HepG2 (cell line): ENCODE measurements around the gene INF2. TPM values are rescaled to one million over a fixed set of nuclear protein-coding genes. Genes with fewer than 3 reads are reported as not detected.
A peak's percentile ranks its signal among the peaks of the same experiment; 100 is the strongest.

Experiments used
- CTCF ChIP-seq: sonication (generic); formaldehyde crosslinking; IDR thresholded peaks from 2 replicates; pipeline ENCODE4 v1.5.0; 2020; ENCODE audit warnings: mild to moderate bottlenecking, missing genetic modification reagents, moderate library complexity
- FUBP1 ChIP-seq: sonication (generic); formaldehyde crosslinking; IDR thresholded peaks from 2 replicates; pipeline ENCODE4 v1.5.1; 2020; ENCODE audit warnings: missing genetic modification reagents, mild to moderate bottlenecking, borderline replicate concordance
- GABPB1 ChIP-seq: IDR thresholded peaks from 2 replicates; pipeline ENCODE4 v1.6.1; 2016; ENCODE audit warnings: mild to moderate bottlenecking, missing genetic modification reagents, moderate library complexity, missing compliant biosample characterization
- HIC2 ChIP-seq: sonication (generic); formaldehyde crosslinking; IDR thresholded peaks from 2 replicates; pipeline ENCODE4 v1.9.0; 2022; ENCODE audit warnings: low read depth, missing genetic modification reagents
- NR2F1 ChIP-seq, 2 experiments: fragments of 450-650 bp in 1 of 2; formaldehyde crosslinking in 1 of 2; IDR thresholded peaks; 2 replicates each; pipeline versions ENCODE4 v1.5.0 to v1.6.1; 2016 to 2020; ENCODE audit warnings: mild to moderate bottlenecking in 1 of 2, missing compliant biosample characterization in 1 of 2, missing genetic modification reagents in 1 of 2, moderate library complexity in 1 of 2
- RARA ChIP-seq: IDR thresholded peaks from 2 replicates; pipeline ENCODE4 v1.6.1; 2016; ENCODE audit warnings: missing genetic modification reagents, missing compliant biosample characterization
- RBM39 ChIP-seq: fragments of 200-400 bp; formaldehyde crosslinking; IDR thresholded peaks from one replicate; pipeline ENCODE4 v1.6.1; 2018; ENCODE audit warnings: antibody characterized with exemption, mild to moderate bottlenecking, low read depth, low read length; ENCODE audit not compliant: poor library complexity, severe bottlenecking
- ZFP91 ChIP-seq: sonication (generic); formaldehyde crosslinking; IDR thresholded peaks from 2 replicates; pipeline ENCODE4 v1.9.0; 2022; ENCODE audit warnings: missing genetic modification reagents, mild to moderate bottlenecking, borderline replicate concordance
- ZNF136 ChIP-seq: sonication (generic); formaldehyde crosslinking; IDR thresholded peaks from 2 replicates; pipeline ENCODE4 v1.8.1; 2022; ENCODE audit warnings: low read depth, mild to moderate bottlenecking, moderate library complexity, missing genetic modification reagents
- ZNF24 ChIP-seq: fragments of 450-650 bp; IDR thresholded peaks from 2 replicates; pipeline ENCODE4 v1.6.1; 2017; ENCODE audit warnings: antibody characterized with exemption, mild to moderate bottlenecking
- ZNF510 ChIP-seq: sonication (generic); formaldehyde crosslinking; IDR thresholded peaks from 2 replicates; pipeline ENCODE4 v1.4.0; 2020; ENCODE audit warnings: low read depth, mild to moderate bottlenecking, missing genetic modification reagents
- ZNF616 ChIP-seq: sonication (generic); formaldehyde crosslinking; IDR thresholded peaks from 2 replicates; pipeline ENCODE4 v1.5.0; 2020; ENCODE audit warnings: low read depth, mild to moderate bottlenecking, missing genetic modification reagents
- ZNF768 ChIP-seq: sonication (generic); formaldehyde crosslinking; IDR thresholded peaks from 2 replicates; pipeline ENCODE4 v1.4.0; 2020; ENCODE audit warnings: missing genetic modification reagents
- ZSCAN25 ChIP-seq: sonication (generic); formaldehyde crosslinking; IDR thresholded peaks from 2 replicates; pipeline ENCODE4 v1.8.0; 2022; ENCODE audit warnings: mild to moderate bottlenecking, missing genetic modification reagents
- ZSCAN29 ChIP-seq: sonication (generic); formaldehyde crosslinking; conservative IDR thresholded peaks from 2 replicates; pipeline ENCODE4 v1.4.0; 2020; ENCODE audit warnings: mild to moderate bottlenecking, missing genetic modification reagents
- ZSCAN5A ChIP-seq: sonication (generic); formaldehyde crosslinking; IDR thresholded peaks from 2 replicates; pipeline ENCODE4 v1.8.0; 2022; ENCODE audit warnings: mild to moderate bottlenecking, missing genetic modification reagents, borderline replicate concordance
- polyA plus RNA-seq, 8 experiments: library from polyadenylated mRNA; depleted of rRNA in 3 of 8; stranded (reverse) in 7 of 8; unstranded in 1 of 8; fragments of >200 nt; fragmentation: Illumina TruSeq in 4 of 8; extraction: Trizol in 4 of 8; gene quantifications; 2 replicates each; pipeline versions ENCODE4 v1.2.1 to v1.2.3, GENCODE V29; 2011 to 2016; ENCODE audit warnings: low read depth in 4 of 8, missing spikeins in 1 of 8, mixed read lengths in 1 of 8; ENCODE audit not compliant: insufficient read depth in 1 of 8
- total RNA-seq, 5 experiments: library from RNA; depleted of rRNA; stranded (reverse); fragments of >200 nt; fragmentation: Illumina TruSeq; extraction: Trizol; gene quantifications; 2 replicates each; pipeline ENCODE4 v1.2.3, GENCODE V29; 2016; ENCODE audit warnings: low read depth in 1 of 5

INF2 gene
- total and polyA plus RNA-seq, 2 of the 13 experiments (the other 11 are each of a cell fraction or from before 2014, with no cell fraction given): 16.4 to 26.4 TPM

- TF ChIP-seq ZFP91 (CRISPR knock-in tag): peak; percentile 59; the same call in 1 of the 2 replicates
- no peak for TF ChIP-seq ZNF510
- peak; percentile 47; the same call in 1 of the 2 replicates for TF ChIP-seq GABPB1
- peak; percentile 56 for TF ChIP-seq RBM39
- no peak for TF ChIP-seq ZNF136 (CRISPR knock-in tag)
- TF ChIP-seq ZSCAN25 (CRISPR knock-in tag): 0 out of 2 replicates have a peak, but pooled peaks have one; percentile 21
- TF ChIP-seq CTCF (CRISPR knock-in tag): peak; percentile 76
- no peak; the same call in 1 of the 2 replicates for TF ChIP-seq ZSCAN29 (CRISPR knock-in tag)
- no peak for TF ChIP-seq ZNF616 (CRISPR knock-in tag)
- 0 out of 2 replicates have a peak, but pooled peaks have one; percentile 47 for TF ChIP-seq RARA (CRISPR knock-in tag)
- 0 out of 4 replicates have a peak, but pooled peaks of 1 of the 2 experiments have one; percentile 23 for TF ChIP-seq NR2F1 (CRISPR knock-in tag; IDR thresholded peaks at IDR 0.05)
- peak; percentile 27; the same call in 1 of the 2 replicates for TF ChIP-seq ZNF768 (CRISPR knock-in tag)
- TF ChIP-seq HIC2 (CRISPR knock-in tag): peak; percentile 86
- TF ChIP-seq ZSCAN5A: 0 out of 2 replicates have a peak, but pooled peaks have one; percentile 26
- 0 out of 2 replicates have a peak, but pooled peaks have one; percentile 10 for TF ChIP-seq ZNF24
- TF ChIP-seq FUBP1 (CRISPR knock-in tag): no peak
These were observed 35.8 kb downstream of the INF2 start (continued) for GRCh38 chr14:104724981-104725771.
